NCI-H446 (cell line): ENCODE measurements around the gene ASRGL1.
"Not testable (repeated sequence)": the region's sequence is repeated elsewhere in the genome, so short reads cannot be mapped to it uniquely, and the experiment has no call there.

ENCODE experiments used
- DNase-seq, 2 experiments: peaks; one replicate each; lab custom pipeline; 2025; lab: John Stamatoyannopoulos, UW

The ASRGL1 gene

DNA sequence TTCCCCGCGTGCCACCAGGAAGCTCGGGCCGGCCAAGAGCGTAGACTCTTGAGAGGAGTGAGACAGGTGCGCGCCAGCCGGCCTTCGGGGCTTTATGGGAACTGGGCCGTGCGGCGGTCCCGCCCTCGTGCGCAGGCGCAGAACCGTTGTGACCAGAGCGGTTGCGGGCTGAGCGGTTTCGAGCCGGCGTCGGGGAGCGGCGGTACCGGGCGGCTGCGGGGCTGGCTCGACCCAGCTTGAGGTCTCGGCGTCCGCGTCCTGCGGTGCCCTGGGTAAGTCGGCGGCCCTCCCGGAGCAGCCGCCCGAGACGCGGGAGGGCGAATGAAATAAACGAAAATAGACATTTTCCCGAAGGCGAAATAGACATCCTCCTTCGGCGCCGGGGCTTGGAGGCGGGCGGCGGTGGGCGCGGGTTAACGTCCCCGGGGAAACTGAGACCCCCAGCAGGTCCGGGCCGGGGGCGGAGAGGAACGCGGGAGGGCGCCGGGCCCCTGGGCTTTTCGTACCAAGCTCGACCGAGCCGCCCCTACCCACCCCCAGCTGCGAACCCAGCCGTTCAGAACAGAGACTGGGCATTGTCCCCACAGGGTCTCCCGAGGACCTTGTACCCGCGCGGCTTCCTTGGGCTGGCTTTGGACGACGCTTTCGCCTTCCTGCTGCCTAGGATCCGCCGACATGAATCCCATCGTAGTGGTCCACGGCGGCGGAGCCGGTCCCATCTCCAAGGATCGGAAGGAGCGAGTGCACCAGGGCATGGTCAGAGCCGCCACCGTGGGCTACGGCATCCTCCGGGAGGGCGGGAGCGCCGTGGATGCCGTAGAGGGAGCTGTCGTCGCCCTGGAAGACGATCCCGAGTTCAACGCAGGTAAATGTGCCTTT lies at the start of gene ASRGL1:
Gene ASRGL1, plus strand, starts transcription at position 146 of the 879 bp plus-strand sequence. Its CDS starts 530 bp downstream, at position 676.
- peak; percentile 65 to 90 for DNase-seq

GRCh38 chr11:62295504-62295903 lies 41.7 kb upstream of the ASRGL1 start:
- DNase-seq, result no peak

- DNase-seq, result no peak
These were observed 38.3 kb upstream of the ASRGL1 start, which contains the start of gene SCGB1D4 for GRCh38 chr11:62298975-62299374. SCGB1D4 (minus strand) TSS chr11:62299075; CDS start chr11:62299010, 65 bp downstream.

DNA sequence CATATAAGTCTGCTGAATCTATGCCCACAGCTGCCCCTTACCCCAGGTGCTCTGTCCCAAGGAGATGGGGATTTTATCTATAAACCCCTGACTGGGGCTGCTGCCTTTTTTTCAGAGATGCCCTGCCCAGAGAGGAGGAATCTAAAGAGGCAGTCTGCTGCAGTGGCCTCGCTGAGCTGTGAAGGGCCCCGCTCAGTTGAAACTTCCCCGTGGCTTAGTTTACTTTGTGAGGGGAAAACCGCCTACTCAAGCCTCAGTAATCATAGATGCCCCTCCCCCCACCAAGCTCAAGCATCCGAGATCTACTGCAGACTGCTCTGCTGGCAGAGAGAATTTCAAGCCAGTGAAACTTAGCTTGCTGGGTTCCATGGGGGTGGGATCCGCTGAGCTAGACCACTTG lies 31.0 kb upstream of the ASRGL1 start:
- no peak for DNase-seq

DNA sequence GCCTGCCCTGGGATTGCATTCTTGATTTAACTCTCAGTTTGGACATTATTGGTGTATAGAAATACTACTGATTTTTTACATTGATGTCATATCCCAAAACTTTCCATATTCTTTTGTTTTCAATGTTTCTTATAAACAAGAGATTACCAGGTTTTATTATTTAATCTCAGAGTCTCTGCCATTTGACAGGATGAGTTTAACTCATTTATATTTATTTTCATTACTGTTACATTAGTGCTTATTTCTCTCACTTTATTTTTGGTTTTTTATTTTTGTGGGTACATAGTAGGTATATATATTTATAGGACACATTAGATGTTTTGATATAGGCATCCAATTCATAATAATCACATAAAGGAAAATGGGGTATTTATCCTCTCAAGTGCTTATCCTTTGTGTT lies 29.3 kb upstream of the ASRGL1 start:
- DNase-seq, result no peak

DNA sequence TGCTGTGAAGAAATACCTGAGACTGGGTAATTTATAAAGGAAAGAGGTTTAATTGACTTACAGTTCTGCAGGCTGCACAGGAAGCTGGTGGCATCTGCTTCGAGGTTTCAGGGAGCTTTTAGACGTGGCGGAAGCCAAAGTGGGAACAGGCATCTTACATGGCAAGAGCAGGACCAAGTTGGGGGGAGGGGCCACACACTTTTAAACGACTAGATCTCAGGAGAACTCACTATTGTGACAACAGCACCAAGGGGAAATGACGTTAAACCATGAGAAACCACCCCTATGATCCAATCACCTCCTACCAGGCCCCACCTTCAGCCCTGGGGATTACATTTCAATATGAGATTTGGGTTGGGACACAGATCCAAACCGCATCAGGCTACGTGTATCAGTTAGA lies 27.3 kb upstream of the ASRGL1 start:
- no peak for DNase-seq

DNA sequence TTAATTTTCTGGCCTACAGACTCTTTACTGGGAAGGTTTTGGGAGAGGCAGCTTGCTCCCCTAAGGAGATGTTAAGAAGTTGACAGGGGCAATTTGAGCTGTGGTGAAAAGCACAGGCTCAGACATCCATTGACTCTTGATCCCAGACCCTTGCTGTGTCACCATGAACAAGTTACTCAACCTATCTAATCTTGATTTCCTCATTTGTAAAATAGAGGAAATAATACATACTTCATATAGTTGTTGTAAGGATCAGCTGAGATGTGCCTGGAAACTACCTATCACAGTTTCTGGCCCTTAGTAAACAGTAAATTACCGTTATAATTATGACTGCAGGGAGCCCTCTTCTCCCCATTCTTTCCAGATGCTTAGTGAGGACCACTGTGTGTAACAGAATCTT lies 21.8 kb upstream of the ASRGL1 start:
- DNase-seq, result no peak

DNA sequence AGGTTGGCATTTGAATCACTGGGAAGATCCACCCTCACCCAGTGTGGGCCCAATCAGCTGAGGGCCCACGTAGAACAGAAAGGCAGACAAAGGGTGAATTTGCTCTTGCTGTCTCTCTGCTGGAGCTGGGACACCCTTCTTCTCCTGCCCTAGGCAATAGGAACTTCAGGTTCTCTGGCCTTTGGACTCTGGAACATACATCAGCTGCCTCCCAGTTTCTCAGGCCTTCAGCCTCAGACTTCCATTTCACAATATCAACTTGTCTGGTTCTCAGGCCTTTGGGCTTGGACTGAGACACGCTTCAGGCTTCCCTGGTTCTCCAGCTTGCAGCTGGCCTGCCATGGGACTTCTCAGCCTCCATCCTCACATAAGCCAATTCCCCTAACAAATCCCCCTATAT lies 14.7 kb upstream of the ASRGL1 start:
- no peak for DNase-seq

- DNase-seq, result peak; percentile 49 to 66
These were observed 12.3 kb upstream of the ASRGL1 start for GRCh38 chr11:62324731-62325556.

GRCh38 chr11:62325781-62326180 lies 11.5 kb upstream of the ASRGL1 start:
- DNase-seq, result not testable (repeated sequence)

DNA sequence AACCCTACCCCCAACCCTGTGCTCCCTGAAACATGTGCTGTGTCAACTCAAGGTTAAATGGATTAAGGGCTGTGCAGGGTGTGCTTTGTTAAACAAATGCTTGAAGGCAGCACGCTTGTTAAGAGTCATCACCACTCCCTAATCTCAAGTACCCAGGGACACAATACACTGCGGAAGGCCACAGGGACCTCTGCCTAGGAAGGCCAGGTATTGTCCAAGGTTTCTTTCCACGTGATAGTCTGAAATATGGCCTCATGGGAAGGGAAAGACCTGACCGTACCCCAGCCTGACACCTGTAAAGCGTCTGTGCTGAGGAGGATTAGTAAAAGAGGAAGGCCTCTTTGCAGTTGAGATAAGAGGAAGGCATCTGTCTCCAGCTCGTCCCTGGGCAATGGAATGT lies 10.5 kb upstream of the ASRGL1 start:
- DNase-seq, result not testable (repeated sequence)

GRCh38 chr11:62327541-62327940 lies 9.7 kb upstream of the ASRGL1 start:
- DNase-seq, result not testable (repeated sequence)

- DNase-seq, result not testable (repeated sequence)
These were observed 6.0 kb upstream of the ASRGL1 start for GRCh38 chr11:62331264-62331663.

DNA sequence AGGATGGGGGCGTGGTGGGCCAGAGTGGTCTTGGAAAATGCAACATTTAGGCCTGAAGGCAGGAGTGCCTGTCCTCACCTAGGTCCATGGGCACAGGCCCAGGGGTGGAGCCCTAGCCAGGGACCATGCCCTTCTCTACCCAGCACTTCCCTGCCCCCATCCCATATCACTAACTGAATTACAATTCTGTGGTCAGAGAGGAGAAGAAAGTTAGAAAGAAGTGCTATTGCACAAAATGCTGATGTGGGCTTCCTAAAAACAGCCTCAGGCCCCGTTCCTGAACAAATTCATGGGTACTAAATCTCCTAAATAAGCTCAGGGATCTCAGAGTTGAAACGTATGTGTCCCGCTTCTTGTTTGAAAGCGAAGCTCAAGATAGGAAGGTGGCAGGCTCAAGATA lies 3.5 kb upstream of the ASRGL1 start:
- no peak for DNase-seq

GRCh38 chr11:62336949-62337302 lies 322 bp upstream of the ASRGL1 start:
- not testable (repeated sequence) for DNase-seq

DNA sequence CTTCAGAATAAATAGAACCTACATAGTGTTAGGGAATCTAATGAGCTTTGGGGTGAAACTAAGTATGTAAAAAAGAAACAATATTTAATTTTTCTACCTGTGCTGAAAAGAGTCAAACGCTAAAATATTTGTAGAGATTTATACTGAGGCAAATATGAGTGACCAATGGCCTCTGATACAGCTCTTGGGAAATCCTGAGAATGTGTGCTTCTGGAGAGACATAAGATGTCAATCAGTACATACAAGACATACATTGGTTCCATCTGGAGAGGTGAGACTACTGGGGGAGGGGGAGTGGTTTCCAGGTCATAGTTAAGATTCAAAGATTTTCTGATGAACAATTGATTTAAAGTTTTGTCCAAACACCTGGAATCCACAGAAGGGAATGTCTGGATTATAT lies 970 bp downstream of the ASRGL1 start:
- no peak for DNase-seq

DNA sequence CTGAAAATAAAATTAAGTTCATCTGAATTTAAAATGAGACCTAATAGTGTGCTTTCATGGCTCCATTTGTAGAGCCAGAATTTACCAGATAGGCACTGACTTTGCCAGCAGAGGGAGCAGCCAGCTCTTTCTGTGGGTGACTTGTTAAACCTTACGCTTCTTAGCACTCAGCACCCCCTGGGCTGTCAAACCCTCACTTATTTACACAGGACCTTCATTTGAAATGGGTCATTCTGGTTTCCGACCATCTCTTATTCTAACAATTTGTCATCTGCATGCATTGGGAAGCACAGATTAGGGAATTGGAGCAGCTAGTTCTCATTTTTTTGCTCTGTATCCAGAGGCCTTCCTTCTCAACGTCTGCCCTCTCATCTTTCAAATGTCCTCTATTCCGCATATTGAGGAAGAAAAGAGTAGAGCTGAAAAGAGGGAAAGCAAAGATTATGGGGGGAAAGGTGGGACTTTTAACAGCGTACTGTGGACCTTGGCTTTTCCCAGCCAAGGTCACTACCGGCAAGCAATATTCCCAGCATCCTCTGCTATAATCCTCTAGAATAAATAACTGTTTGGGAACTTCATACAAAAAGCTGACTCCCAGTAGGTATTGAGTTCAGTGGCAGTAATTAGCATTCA lies 3.1 kb downstream of the ASRGL1 start:
- peak; percentile 11 to 67 for DNase-seq

GRCh38 chr11:62341588-62341987 lies 4.3 kb downstream of the ASRGL1 start:
- DNase-seq, result no peak

- DNase-seq, result not testable (repeated sequence)
These were observed 6.5 kb downstream of the ASRGL1 start for GRCh38 chr11:62343646-62344190.

DNA sequence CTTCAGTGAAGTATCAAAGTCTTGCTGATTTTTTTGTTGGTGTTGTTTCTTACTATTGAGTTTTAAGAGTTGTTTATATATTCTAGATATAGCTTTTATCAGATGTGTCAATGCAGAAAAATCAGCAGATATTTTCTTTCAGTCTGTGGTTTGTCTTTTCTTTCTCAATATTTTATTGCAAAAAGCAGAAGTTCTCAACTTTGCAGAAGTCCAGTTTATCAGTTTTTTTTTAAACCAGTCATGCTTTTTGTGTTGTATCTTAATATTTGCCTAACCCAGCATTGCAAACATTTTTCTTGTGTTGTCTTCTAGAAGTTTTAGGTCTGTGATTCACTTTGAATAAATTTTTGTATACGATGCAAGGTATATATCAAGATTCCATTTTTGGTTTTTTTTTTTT lies 7.0 kb downstream of the ASRGL1 start:
- no peak for DNase-seq

- DNase-seq, result no peak
These were observed 8.6 kb downstream of the ASRGL1 start for GRCh38 chr11:62345861-62346260.
